Stimulated activated CD4-positive, alpha-beta T cell treated with anti-CD3 and anti-CD28 coated beads, Interleukin-12 subunit alpha, Interleukin-12 subunit beta, amount 100 ng/mL, for 24 hours (primary cell): ENCODE data around the gene TNRC18.
"Not testable (repeated sequence)": the region's sequence is repeated elsewhere in the genome, so short reads cannot be mapped to it uniquely, and the experiment has no call there.

Experiments
- DNase-seq, 2 experiments: peaks; one replicate each; pipeline ENCODE4 v3.0.0-alpha.2; 2020; ENCODE audit warnings: low read depth in 2 of 2

The TNRC18 gene

DNA sequence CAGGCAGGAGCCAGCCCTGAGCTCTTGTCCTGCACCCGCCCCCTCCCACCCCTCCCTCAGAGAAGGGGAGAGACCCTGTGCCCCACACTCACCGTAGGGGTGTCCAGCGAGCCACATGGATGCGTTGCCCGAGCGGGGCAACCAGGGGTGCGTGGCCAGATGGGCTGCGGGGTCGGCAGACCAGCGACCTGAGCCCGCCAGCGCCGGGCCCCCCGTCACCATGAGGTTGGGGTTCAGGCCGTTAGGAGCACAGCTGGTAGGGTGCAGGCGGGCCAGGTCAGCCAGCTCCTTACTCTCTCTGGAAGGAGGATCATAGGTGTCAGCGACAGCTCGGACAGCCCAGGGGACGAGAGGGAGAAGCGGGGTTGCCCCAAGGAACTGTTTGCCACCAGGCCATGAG is 46.4 kb downstream of the TNRC18 start:
- DNase-seq: no peak

GRCh38 chr7:5375925-5376324 is 47.7 kb downstream of the TNRC18 start:
- DNase-seq: no peak

DNA sequence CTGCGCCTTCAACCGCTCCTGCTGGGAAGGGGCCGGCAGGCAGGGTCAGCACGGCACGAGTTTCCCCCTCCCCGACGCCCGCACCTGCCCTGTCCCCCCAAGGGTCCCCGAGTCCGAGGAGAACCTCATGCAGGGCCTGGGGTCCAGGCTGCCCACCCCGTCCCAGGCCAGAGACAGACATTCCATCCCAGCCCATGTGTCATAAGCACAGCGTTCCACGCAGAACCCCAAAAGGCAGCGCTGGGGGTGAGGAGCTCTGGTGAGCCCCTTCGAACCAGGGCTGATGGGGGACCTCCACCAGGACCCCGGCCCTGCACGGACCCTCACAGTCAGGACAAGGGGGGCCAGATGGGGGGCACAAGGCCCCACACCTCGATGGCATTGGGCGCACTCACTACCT is 49.2 kb downstream of the TNRC18 start:
- no peak for DNase-seq

DNA sequence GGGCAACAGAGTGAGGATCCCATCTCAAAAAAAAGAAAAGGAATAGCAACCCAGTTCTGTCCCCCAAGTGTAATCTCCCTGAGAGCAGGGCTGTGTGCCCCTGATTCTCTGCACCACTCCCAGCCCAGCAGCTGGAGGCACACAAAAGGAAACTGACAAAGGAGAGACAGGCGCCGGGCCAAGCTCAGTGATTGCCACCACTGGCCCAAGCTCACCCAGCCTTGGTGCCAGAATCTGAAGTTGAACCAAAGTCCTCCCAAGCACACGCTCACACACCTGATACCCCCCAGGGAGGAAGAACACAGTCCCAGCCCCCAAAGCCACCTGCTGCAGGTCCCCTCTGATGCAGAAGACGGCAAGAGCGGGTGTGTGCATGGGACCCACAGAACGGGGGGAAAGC is 50.3 kb downstream of the TNRC18 start:
- no peak for DNase-seq

GRCh38 chr7:5370454-5371353 is 52.9 kb downstream of the TNRC18 start:
- DNase-seq: no peak

DNA sequence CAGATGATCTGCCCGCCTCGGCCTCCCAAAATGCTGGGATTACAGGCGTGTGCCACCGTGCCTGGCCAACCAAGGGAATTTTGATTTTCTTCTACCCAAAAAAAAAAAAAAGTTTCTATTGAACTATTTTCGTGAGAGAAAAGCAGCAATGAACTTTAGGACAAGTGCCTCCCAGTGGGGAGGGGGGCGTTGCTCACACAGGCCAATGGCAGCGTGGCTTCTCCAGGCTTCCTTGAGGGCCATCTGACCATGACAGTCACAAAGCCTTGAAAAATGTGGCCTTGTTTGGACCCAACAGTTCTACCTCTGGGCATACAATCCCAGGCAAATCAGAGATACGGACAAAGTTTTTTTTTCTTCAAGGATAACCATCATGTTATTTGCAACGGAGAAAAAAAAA is 56.0 kb downstream of the TNRC18 start:
- DNase-seq: no peak

DNA sequence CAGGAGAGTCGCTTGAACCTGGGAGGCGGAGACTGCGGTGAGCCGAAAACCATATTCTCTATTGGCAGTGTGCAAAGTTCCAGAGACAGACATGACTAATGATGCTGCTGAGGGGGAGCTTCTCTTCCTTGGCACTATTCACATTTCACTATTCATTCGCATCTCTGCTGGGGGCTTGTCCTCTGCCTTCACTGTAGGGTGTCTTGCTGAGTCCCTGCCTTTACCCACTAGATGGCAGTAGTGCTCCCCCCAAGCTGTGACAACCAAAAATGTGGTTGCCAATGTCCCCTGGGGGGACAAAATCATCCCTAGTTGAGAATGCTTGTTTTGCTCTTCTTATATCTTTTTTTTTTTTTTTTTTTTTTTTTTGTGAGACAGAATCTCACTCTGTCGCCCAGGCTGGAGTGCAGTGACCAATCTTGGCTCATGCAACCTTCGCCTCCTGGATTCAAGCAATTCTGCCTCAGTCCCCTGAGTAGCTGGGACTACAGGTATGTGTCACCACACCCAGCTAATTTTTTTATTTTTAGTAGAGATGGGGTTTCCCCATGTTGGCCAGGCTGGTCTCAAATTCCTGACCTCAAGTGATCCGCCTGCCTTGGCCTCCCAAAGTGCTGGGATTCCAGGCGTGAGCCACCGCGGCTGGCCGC is 57.5 kb downstream of the TNRC18 start:
- peak; percentile 12 to 28 for DNase-seq

DNA sequence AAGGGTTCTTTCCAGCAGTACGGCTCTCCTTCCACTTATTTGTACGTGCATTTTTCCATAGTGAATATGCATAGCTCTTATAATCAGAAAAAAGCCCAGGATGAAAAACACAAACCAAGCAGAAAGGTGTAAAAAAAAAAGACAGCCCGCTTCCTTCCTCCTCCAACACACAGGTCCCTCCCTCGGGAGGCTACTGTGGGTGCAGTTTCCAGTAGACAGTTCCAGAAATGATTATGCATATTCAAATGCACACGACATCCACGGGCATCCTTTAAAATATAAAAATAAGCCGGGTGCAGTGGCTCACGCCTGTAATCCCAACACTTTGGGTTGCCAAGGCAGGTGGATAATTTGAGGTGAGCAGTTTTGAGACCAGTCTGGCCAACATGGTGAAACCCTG is 59.9 kb downstream of the TNRC18 start:
- DNase-seq: no peak

GRCh38 chr7:5362466-5362865 is 61.2 kb downstream of the TNRC18 start:
- DNase-seq: no peak

DNA sequence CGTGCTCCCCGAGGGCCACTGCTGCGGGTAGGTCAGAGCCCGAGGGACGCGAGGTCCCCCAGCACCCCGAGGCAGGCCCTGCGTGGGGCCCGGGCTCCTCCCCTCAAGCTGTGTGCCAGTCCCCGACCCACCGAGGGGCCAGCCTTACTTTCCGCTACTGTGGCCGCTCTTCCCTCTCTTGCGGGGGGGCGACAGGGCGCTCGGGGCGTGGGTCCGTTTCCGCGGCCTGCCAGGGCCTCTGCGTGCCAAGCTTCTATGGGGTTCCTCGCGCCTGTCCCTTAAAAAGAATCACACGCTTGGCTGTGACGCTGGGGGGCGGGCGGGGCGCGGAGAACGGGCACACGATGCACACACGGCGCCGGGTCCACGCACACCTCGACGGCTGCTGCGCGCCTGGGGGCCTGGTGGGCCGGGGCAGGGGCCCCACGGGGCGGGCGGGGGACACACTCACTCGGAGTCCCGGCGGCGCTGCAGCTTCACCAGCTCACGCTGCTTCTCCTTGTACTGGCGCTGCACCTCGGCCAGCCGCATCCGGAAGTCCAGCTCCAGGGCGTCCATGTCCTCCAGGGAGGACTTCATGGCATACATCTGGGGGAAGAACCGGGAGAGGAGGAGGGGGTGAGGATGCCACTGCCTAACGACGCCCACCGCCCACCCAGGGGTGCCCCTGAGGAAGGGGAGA is 62.0 kb downstream of the TNRC18 start:
- DNase-seq: no peak

DNA sequence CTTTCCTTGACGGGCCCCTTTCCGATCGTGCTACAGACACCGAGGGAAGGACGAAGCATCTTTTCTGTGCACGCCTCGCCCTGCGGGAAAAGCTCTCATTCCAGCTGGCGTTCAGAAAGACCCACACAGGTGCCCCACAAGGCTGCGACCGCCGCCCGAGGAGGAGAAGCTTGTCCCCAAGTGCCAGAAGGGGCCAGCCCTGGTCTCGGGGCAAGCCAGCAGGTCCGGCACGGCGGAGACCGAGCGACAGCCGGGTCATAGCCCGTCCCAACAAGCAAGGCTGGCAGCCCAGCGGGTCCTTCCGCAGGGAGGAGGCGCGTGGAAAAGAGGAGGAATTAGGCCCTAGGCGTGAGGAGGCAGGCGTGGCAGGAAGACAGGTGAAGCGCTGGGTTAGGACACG is 62.7 kb downstream of the TNRC18 start:
- DNase-seq: no peak

GRCh38 chr7:5360451-5360850 is 63.2 kb downstream of the TNRC18 start:
- DNase-seq: no peak

DNA sequence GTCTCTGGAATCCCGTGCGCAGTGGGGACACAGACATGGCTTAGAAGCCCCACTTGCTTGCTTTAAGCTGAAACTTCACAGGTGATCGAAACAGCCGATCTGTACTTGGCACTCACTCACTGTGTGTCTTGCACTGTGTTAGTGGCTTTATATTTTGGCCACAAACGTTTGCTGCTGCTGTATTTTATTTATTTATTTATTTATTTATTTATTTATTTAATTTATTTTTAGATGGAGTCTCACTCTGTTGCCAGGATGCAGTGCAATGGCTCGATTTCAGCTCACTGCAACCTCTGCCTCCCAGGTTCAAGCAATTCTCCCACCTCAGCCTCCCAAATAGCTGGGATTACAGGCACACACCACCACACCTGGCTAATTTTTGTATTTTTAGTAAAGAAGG is 63.6 kb downstream of the TNRC18 start:
- DNase-seq: not testable (repeated sequence)

GRCh38 chr7:5359344-5359743 is 64.3 kb downstream of the TNRC18 start:
- DNase-seq: no peak

DNA sequence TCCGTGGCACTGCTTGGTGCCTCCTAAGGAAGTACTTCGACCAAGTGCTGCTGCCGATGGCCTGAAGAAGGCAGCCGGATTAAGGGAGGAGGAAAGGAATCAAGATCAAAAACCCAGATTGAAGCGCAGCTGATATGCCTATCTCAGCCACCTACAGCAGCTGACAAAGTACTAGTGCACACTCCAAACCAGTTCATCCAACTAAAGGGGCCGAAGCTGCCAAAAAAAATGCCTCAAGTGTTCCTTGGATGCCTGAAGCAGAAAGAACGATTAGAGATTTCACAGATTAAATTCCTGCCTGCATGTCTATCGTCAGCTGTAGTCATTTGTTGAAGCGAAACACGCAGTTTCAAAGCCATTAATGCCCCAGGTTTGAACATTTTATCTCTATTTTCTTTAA is 65.7 kb downstream of the TNRC18 start:
- no peak for DNase-seq

DNA sequence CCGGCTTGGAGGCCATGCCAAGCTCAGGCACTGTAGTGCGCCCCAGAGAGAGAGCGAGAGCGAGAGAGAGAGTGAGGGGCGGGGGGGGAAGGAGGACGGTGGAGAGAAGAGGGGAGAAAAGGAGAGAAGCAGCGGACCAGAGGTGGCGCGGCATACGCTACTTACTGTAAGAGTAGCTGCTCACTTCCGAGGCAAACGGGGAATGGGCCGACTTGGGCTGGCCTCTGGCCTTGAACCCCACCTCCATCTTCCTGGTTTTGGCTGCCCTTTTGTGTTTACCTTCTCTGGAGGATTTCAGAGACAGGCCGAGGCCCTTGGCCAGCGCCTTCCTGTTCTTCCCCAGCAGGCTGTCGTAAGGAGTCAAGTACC is 66.9 kb downstream of the TNRC18 start:
- DNase-seq: no peak

GRCh38 chr7:5354460-5355232 is 69.0 kb downstream of the TNRC18 start:
- DNase-seq: no peak

DNA sequence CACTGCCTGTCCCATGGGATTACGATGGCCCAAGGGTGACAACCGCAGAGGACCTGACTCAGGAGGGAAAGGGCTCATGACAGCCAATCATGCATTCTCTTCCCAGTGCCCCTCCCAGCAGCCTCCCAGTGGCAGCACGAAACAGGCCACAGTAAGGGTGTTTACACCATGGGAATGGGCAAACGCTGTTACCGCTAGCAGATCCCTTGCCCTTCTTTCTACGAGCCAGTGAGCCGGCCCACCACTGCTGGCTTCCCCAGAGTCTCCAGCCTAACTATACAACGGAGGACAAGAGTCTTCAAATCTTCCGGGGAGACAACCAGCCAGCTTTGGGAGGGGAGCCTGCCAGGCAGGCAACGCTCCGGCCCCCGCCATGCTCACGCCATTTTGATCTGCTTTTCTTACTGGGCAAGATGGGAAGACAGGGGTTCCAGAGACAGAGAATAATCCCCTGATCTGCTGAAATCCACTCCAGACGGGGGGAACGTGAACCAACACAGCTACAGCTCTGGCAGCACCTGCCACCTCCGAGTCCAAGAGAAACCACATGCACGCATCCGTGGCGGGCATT is 71.1 kb downstream of the TNRC18 start:
- DNase-seq: no peak

- DNase-seq: no peak
Measured at GRCh38 chr7:5351507-5352265, 71.9 kb downstream of the TNRC18 start.

DNA sequence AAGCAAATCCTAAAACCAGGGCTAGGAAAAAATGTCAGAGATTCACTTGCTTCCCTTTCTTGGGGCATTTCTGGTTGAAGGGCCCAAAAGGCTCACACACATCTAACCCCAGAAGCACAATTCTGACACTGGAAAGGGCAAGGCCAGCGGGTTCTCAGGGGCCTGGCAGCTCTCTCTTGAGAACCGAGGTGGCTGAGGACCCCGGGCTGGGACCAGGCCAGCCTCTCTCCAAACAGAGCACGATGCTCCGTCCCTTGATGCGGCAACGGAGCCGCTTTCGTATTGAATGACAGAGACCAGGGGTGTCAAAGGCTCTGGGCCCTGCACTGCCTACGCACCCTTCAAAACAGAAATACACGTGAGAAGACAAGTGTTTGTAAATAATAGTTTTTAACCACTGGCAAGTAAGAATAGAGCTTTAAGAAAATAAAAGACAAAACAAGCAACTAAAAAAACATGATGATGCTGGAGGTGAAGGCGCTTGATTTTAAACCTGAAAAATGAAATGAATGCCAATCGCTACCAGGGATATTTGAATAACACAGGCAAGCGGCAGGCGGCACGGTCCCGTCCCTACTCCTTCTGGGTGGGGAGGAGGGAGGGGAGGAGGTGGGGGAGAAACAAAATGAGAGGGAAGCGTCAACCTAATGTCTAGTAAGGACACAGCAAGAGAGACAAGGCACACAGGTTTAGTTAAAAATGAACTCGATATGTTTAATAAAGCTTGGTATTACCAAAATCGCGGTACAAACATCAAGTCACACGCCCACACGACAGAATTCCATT is 72.8 kb downstream of the TNRC18 start:
- DNase-seq: no peak
